H1 (cell line): ENCODE results near the gene MYH10. TPM values are rescaled to one million over a fixed set of nuclear protein-coding genes. Genes with fewer than 3 reads are reported as not detected.

Experiments
- CTCF ChIA-PET: fragments of 300-600 bp; sonication (Branson Sonifier 250); formaldehyde crosslinking; loops from one replicate; lab custom pipeline; 2021; ENCODE audit not compliant: partially characterized antibody; lab: Charles Lee
- POLR2A ChIA-PET: fragments of 300-600 bp; sonication (Branson Sonifier 250); formaldehyde crosslinking; loops from one replicate; lab custom pipeline; 2021; ENCODE audit warnings: inconsistent platforms; ENCODE audit not compliant: partially characterized antibody; lab: Charles Lee
- DNase-seq, 2 experiments: peaks; one replicate each; pipeline versions ENCODE4 v3.0.0 to v3.0.0-alpha.2; 2010 to 2022; ENCODE audit warnings: low spot score in 2 of 2, low read depth in 1 of 2, mixed read lengths in 1 of 2
- FAIRE-seq: peaks from 2 replicates; lab custom pipeline; 2011; peaks lifted over from hg19 to GRCh38; lab: Jason Lieb, UNC
- H2AFZ ChIP-seq: 2 replicates; pipeline ENCODE4 v1.8.1; 2012; ENCODE audit warnings: low read length, inconsistent platforms
- H2AK5ac ChIP-seq: 2 replicates; pipeline ENCODE4 v1.6.1; 2013; ENCODE audit warnings: low read depth, low read length
- H2BK120ac ChIP-seq: replicated peaks from 2 replicates; pipeline ENCODE3; 2013; ENCODE audit warnings: low read depth, low read length, inconsistent platforms
- H2BK12ac ChIP-seq: 2 replicates; pipeline ENCODE4 v1.6.1; 2013; ENCODE audit warnings: low read depth, low read length
- H2BK15ac ChIP-seq: 2 replicates; pipeline ENCODE4 v1.6.1; 2013; ENCODE audit warnings: low read length
- H2BK20ac ChIP-seq: 2 replicates; pipeline ENCODE4 v1.6.1; 2013; ENCODE audit warnings: low read length
- H2BK5ac ChIP-seq: 2 replicates; pipeline ENCODE4 v1.6.1; 2013; ENCODE audit warnings: low read depth, low read length
- H3K14ac ChIP-seq: 2 replicates; pipeline ENCODE4 v1.6.1; 2013; ENCODE audit warnings: inconsistent platforms; ENCODE audit not compliant: insufficient read length
- H3K18ac ChIP-seq: 2 replicates; pipeline ENCODE4 v1.6.1; 2013; ENCODE audit warnings: low read length; ENCODE audit errors: extremely low read depth
- H3K23ac ChIP-seq: 2 replicates; pipeline ENCODE4 v1.6.1; 2013; ENCODE audit warnings: inconsistent platforms; ENCODE audit not compliant: insufficient read length
- H3K23me2 ChIP-seq: 2 replicates; pipeline ENCODE4 v1.6.1; 2013; ENCODE audit warnings: low read depth, low read length
- H3K27ac ChIP-seq: 2 replicates; pipeline ENCODE4 v1.6.1; 2011; ENCODE audit warnings: low read depth, low read length, inconsistent platforms
- H3K27me3 ChIP-seq, 4 experiments: replicated peaks in 1 of 4; 1 replicate in 1 of 4; 2 replicates in 3 of 4; pipeline versions ENCODE4 v1.6.1 to v1.8.1; 2011 to 2013; ENCODE audit warnings: low read length in 3 of 4, mild to moderate bottlenecking in 3 of 4, inconsistent platforms in 2 of 4, mixed read lengths in 2 of 4, moderate library complexity in 1 of 4; ENCODE audit not compliant: control insufficient read depth in 3 of 4, insufficient read depth in 3 of 4; ENCODE audit errors: extremely low read depth in 1 of 4
- H3K36me3 ChIP-seq, 4 experiments: 2 replicates each; pipeline versions ENCODE4 v1.6.1 to v1.8.1; 2011 to 2013; ENCODE audit warnings: mild to moderate bottlenecking in 4 of 4, low read length in 3 of 4, moderate library complexity in 2 of 4, control low read depth in 1 of 4, inconsistent platforms in 1 of 4; ENCODE audit not compliant: insufficient read depth in 4 of 4, control insufficient read depth in 2 of 4
- H3K4ac ChIP-seq: replicated peaks from 2 replicates; pipeline ENCODE3; 2013; ENCODE audit warnings: low read length, low read depth, mixed read lengths, inconsistent platforms; ENCODE audit not compliant: insufficient read length
- H3K4me1 ChIP-seq, 4 experiments: replicated peaks in 1 of 4; 1 replicate in 1 of 4; 2 replicates in 3 of 4; pipeline versions ENCODE4 v1.6.1 to v1.8.1; 2011 to 2013; ENCODE audit warnings: low read length in 3 of 4, inconsistent platforms in 2 of 4, mixed read lengths in 1 of 4; ENCODE audit not compliant: insufficient read depth in 4 of 4, control insufficient read depth in 3 of 4
- H3K4me2 ChIP-seq, 2 experiments: 2 replicates each; pipeline versions ENCODE4 v1.6.1 to v1.8.1; 2011 to 2013; ENCODE audit warnings: low read depth in 2 of 2, low read length in 2 of 2, control low read depth in 1 of 2, inconsistent platforms in 1 of 2, mild to moderate bottlenecking in 1 of 2; ENCODE audit not compliant: insufficient read depth in 1 of 2
- H3K4me3 ChIP-seq, 4 experiments: fragments of 200-600, 300-600 bp in 1 of 4; sonication (generic), shearing (Covaris generic), sonication (Bioruptor Twin) in 1 of 4; 2 replicates each; pipeline versions ENCODE4 v1.5.1 to v1.8.1; 2011 to 2016; ENCODE audit warnings: low read length in 4 of 4, low read depth in 3 of 4, control low read depth in 2 of 4, inconsistent platforms in 2 of 4, mild to moderate bottlenecking in 2 of 4, mixed read lengths in 1 of 4, moderate library complexity in 1 of 4; ENCODE audit not compliant: insufficient read depth in 2 of 4; ENCODE audit errors: extremely low read depth in 1 of 4
- H3K56ac ChIP-seq: replicated peaks from 2 replicates; pipeline ENCODE3; 2013; ENCODE audit warnings: low read depth, mild to moderate bottlenecking, mixed read lengths, low read length, inconsistent platforms; ENCODE audit not compliant: insufficient read length
- H3K79me1 ChIP-seq: 2 replicates; pipeline ENCODE4 v1.6.1; 2013; ENCODE audit warnings: low read depth, low read length, control low read depth
- H3K79me2 ChIP-seq, 2 experiments: 2 replicates each; pipeline versions ENCODE4 v1.6.1 to v1.8.1; 2012 to 2013; ENCODE audit warnings: low read length in 2 of 2, mild to moderate bottlenecking in 2 of 2, inconsistent platforms in 1 of 2; ENCODE audit not compliant: insufficient read depth in 2 of 2, control insufficient read depth in 1 of 2
- H3K9ac ChIP-seq, 4 experiments: replicated peaks in 1 of 4; 1 replicate in 1 of 4; 2 replicates in 3 of 4; pipeline versions ENCODE4 v1.6.1 to v1.8.1; 2011 to 2013; ENCODE audit warnings: low read depth in 3 of 4, low read length in 3 of 4, control low read depth in 2 of 4, mild to moderate bottlenecking in 2 of 4, moderate library complexity in 2 of 4, inconsistent platforms in 1 of 4; ENCODE audit errors: extremely low read depth in 1 of 4
- H3K9me3 ChIP-seq, 2 experiments: 2 replicates each; pipeline versions ENCODE4 v1.6.1 to v1.8.1; 2012 to 2013; ENCODE audit warnings: mild to moderate bottlenecking in 2 of 2, moderate library complexity in 2 of 2, control low read depth in 1 of 2, inconsistent platforms in 1 of 2, low read depth in 1 of 2, low read length in 1 of 2, mixed read lengths in 1 of 2; ENCODE audit not compliant: insufficient read depth in 2 of 2
- H4K20me1 ChIP-seq, 2 experiments: replicated peaks in 1 of 2; 2 replicates each; pipeline versions ENCODE3 to v1.8.1; 2011 to 2013; ENCODE audit warnings: inconsistent platforms in 2 of 2, low read length in 2 of 2, mild to moderate bottlenecking in 1 of 2; ENCODE audit not compliant: insufficient read depth in 2 of 2, control insufficient read depth in 1 of 2
- H4K5ac ChIP-seq: 2 replicates; pipeline ENCODE4 v1.6.1; 2013; ENCODE audit warnings: low read length, low read depth, mixed read lengths, inconsistent platforms; ENCODE audit not compliant: insufficient read length
- H4K8ac ChIP-seq: 2 replicates; pipeline ENCODE4 v1.8.0; 2013; ENCODE audit warnings: mild to moderate bottlenecking, moderate library complexity, low read length, inconsistent platforms; ENCODE audit not compliant: insufficient read depth; ENCODE audit errors: extremely low read depth
- H4K91ac ChIP-seq: replicated peaks from 2 replicates; pipeline ENCODE3; 2013; ENCODE audit warnings: low read length, mixed read lengths, inconsistent platforms; ENCODE audit not compliant: insufficient read length
- ATF3 ChIP-seq: IDR thresholded peaks from 2 replicates; pipeline ENCODE4 v1.6.1; 2011; ENCODE audit warnings: low read depth, mild to moderate bottlenecking, low read length; ENCODE audit not compliant: insufficient read depth
- CTCF ChIP-seq, 3 experiments: IDR thresholded peaks; 1 replicate in 2 of 3; 2 replicates in 1 of 3; pipeline versions ENCODE4 v1.5.1 to v1.6.1; 2011; ENCODE audit warnings: low read length in 3 of 3, mild to moderate bottlenecking in 3 of 3, inconsistent platforms in 2 of 3, low read depth in 1 of 3, moderate library complexity in 1 of 3; ENCODE audit not compliant: insufficient read depth in 1 of 3; ENCODE audit errors: control extremely low read depth in 1 of 3
- E2F6 ChIP-seq: IDR thresholded peaks from 2 replicates; pipeline ENCODE4 v1.6.1; 2012; ENCODE audit warnings: inconsistent platforms
- GABPA ChIP-seq: IDR thresholded peaks from 2 replicates; pipeline ENCODE4 v1.6.1; 2011; ENCODE audit warnings: mild to moderate bottlenecking, low read length, moderate library complexity, borderline replicate concordance; ENCODE audit not compliant: insufficient read depth
- KDM1A ChIP-seq: fragments of 200-600, 300-600 bp; sonication (generic); IDR thresholded peaks from 2 replicates; pipeline ENCODE4 v1.7.1; 2016; ENCODE audit warnings: mild to moderate bottlenecking, low read length, borderline replicate concordance
- MAX ChIP-seq: IDR thresholded peaks from 2 replicates; pipeline ENCODE4 v1.6.1; 2012; ENCODE audit warnings: inconsistent platforms
- PHF8 ChIP-seq: fragments of 200-600 bp; sonication (generic); conservative IDR thresholded peaks from 2 replicates; pipeline ENCODE4 v1.7.1; 2012; ENCODE audit warnings: low read depth, mild to moderate bottlenecking, inconsistent platforms, low read length, moderate library complexity
- RFX5 ChIP-seq: IDR thresholded peaks from 2 replicates; pipeline ENCODE4 v1.6.1; 2011; ENCODE audit warnings: low read depth, low read length, improper control_type of control experiment, borderline replicate concordance
- RXRA ChIP-seq: IDR thresholded peaks from 2 replicates; pipeline ENCODE4 v1.6.1; 2011; ENCODE audit warnings: low read depth, mild to moderate bottlenecking, low read length, moderate library complexity; ENCODE audit not compliant: insufficient read depth
- WGBS, 2 experiments: shearing (Covaris generic) in 1 of 2; methylation state at CpG; one replicate each; pipeline versions ENCODE4 v1.1.6 to v1.1.7; 2013 to 2015; ENCODE audit warnings: low lambda C conversion rate in 2 of 2, mixed read lengths in 2 of 2, inconsistent platforms in 1 of 2, low coverage in 1 of 2, missing lambda C conversion rate in 1 of 2; ENCODE audit not compliant: insufficient replicate concordance in 2 of 2, insufficient coverage in 1 of 2, insufficient read length in 1 of 2; ENCODE audit errors: extremely low coverage in 1 of 2, missing lambda C conversion rate in 1 of 2; 5-methylcytosine and 5-hydroxymethylcytosine counted together
- polyA plus RNA-seq, 7 experiments: library from polyadenylated mRNA; depleted of rRNA in 3 of 7; stranded (reverse) in 5 of 7; unstranded in 2 of 7; fragments of >200 nt in 5 of 7; fragments of 200-250 nt in 2 of 7; gene quantifications; 1 replicate in 5 of 7; 2 replicates in 1 of 7; 4 replicates in 1 of 7; pipeline versions ENCODE4 v1.2.1 to v1.2.3, GENCODE V29; 2011 to 2013; ENCODE audit warnings: missing spikeins in 2 of 7, mixed read lengths in 2 of 7
- total RNA-seq: library from RNA; stranded (reverse); fragmentation: NEBNext Ultra II Directional; extraction: Animal tissue kit (Norgen Biotek cat#: 25700); gene quantifications from 2 replicates; pipeline ENCODE4 v1.2.1, GENCODE V29; 2021

Gene MYH10
- total and polyA plus RNA-seq, 2 of the 8 experiments (the other 6 are each of a cell fraction or from before 2014, with no cell fraction given) = 64.1 to 289 TPM

- CTCF ChIA-PET = interaction anchor here (1.1 kb wide), 1 partner anchor 138 kb away, joined by 5 read pairs; no protein-coding TSS in a partner anchor
- Histone ChIP-seq H3K36me3 (peaks cover 0 to 14% (median 3%) of the 10 kb centered on the region in 4 experiments; a peak in 2 of 8 replicates), H3K9ac (no peak overlapping the region), H4K91ac (no peak overlapping the region), H4K5ac (no peak overlapping the region), H3K56ac (no peak overlapping the region), H2BK5ac (no peak overlapping the region), H3K23ac (no peak overlapping the region), H2BK20ac (no peak overlapping the region), H4K8ac (no peak overlapping the region), H3K79me2 (peaks cover 22 to 100% of the 10 kb centered on the region in 2 experiments), H2AFZ (no peak overlapping the region), H3K27me3 (no peaks in the 10 kb centered on the region), H3K4me2 (peak overlapping the region in 1 of 2 experiments; percentile 38; a peak in 1 of 4 replicates), H2BK120ac (no peak overlapping the region), H3K79me1 (peaks cover 9% of the 10 kb centered on the region; the same call in 1 of the 2 replicates), H3K14ac (no peak overlapping the region), H4K20me1 (peaks cover 20 to 24% of the 10 kb centered on the region in 2 experiments), H2AK5ac (no peak overlapping the region; the same call in 1 of the 2 replicates), H3K4me3 (no peak overlapping the region), H2BK12ac (no peak overlapping the region), H3K27ac (no peak overlapping the region), H2BK15ac (no peak overlapping the region), H3K4me1 (peaks cover 0 to 15% (median 3%) of the 10 kb centered on the region in 4 experiments; a peak in 2 of 7 replicates), H3K23me2 (no peaks in the 10 kb centered on the region; the same call in 1 of the 2 replicates), H3K9me3 (no peaks in the 10 kb centered on the region), H3K4ac (no peak overlapping the region), H3K18ac (no peak overlapping the region)
- FAIRE-seq (no peak), DNase-seq (no peak)
- POLR2A ChIA-PET = no interaction called here
- 88% methylated on average over 8 of the region's 8 CpGs; no CpG with 5 or more reads in 1 of the 2 experiments for WGBS, 2 experiments
- TF ChIP-seq MAX (no peak), RFX5 (no peak), KDM1A (no peak), ATF3 (no peak), PHF8 (no peak), GABPA (no peak), E2F6 (no peak), CTCF (IDR thresholded peaks at IDR 0.05; ENCODE audit: control extremely low read depth in 1 of 3, insufficient read depth in 1 of 3, low read depth in 1 of 3, low read length in 3 of 3) (no peak), RXRA (no peak)
Measured at GRCh38 chr17:8608001-8608400, 22.5 kb downstream of the MYH10 start.
